Fibroblast of the conjunctiva (primary cell): ENCODE results near the gene TUBB2A.
A peak's percentile ranks its signal among the peaks of the same experiment; 100 is the strongest.

Experiments
- DNase-seq: peaks from one replicate; pipeline ENCODE4 v3.0.0-alpha.2; 2010; ENCODE audit warnings: low read depth

Gene TUBB2A

GRCh38 chr6:3118353-3119039, 38.8 kb downstream of the TUBB2A start, which contains the start of gene BPHL:
TSS of gene BPHL (plus strand) at chr6:3118711. CDS start at chr6:3118741, 30 bp downstream.
- peak; percentile 93 for DNase-seq

DNA sequence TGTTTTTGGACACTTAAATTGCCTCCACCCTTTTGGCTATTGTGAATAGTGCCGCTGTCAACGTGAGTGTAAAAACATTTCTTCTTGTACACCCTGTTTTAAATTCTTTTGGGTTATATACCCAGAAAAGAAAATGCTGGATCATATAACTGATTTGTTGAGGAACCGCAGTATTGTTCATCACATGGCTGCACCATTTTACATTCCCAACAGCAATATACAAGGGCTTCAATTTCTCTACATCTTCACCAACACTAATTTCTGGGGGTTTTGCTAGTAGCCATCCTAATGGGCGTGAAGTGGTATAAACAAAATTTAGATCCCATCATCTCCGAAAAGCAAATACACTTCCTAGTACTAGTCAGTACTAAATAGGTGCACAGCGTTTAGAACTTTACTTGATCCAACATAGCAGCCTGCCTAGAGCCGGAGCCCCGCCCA, 39.4 kb downstream of the TUBB2A start:
- no peak for DNase-seq

- DNase-seq: no peak
Observed at GRCh38 chr6:3114377-3114776, 43.0 kb downstream of the TUBB2A start.

GRCh38 chr6:3109761-3110160, 47.6 kb downstream of the TUBB2A start:
- DNase-seq: no peak

DNA sequence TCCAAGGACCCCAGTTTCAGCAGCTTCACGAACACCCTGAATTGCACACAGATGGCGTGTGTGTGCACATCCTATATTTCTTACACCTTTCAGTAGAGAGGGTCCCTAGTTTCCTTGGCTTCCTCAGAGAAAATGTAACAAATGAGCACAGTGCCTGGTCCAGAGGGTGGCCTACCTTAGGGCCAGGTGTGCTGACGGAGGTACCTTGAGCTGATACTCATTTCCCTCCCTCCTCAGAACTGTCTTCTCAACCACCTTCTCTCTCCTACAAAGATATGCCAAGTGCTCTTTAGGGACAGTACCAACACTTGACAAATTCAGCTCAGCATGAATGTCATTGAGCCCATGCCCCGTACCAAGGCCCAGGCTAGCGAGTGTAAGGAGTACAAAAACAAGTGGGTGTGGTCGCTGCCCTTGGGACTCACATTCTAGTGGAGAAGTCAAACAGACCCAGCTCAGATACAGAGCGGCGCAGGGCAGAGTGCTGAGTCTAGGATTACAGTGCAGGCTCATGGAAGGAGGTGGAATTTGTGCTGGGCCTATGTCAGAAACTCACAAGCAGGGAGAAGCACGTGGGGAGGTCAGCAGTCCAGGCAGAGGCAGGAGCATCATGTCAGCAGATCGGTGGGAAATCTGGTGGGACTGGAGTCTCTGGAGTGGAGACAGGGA, 48.5 kb downstream of the TUBB2A start:
- DNase-seq: no peak
